ENCODE measurements around the gene EDN2. TPM values are rescaled to one million over a fixed set of nuclear protein-coding genes. Genes with fewer than 3 reads are reported as not detected.

The EDN2 gene
- total and polyA plus RNA-seq, 2 donors (not counting 1 experiment from before 2014, with no cell fraction given): not detected

DNA sequence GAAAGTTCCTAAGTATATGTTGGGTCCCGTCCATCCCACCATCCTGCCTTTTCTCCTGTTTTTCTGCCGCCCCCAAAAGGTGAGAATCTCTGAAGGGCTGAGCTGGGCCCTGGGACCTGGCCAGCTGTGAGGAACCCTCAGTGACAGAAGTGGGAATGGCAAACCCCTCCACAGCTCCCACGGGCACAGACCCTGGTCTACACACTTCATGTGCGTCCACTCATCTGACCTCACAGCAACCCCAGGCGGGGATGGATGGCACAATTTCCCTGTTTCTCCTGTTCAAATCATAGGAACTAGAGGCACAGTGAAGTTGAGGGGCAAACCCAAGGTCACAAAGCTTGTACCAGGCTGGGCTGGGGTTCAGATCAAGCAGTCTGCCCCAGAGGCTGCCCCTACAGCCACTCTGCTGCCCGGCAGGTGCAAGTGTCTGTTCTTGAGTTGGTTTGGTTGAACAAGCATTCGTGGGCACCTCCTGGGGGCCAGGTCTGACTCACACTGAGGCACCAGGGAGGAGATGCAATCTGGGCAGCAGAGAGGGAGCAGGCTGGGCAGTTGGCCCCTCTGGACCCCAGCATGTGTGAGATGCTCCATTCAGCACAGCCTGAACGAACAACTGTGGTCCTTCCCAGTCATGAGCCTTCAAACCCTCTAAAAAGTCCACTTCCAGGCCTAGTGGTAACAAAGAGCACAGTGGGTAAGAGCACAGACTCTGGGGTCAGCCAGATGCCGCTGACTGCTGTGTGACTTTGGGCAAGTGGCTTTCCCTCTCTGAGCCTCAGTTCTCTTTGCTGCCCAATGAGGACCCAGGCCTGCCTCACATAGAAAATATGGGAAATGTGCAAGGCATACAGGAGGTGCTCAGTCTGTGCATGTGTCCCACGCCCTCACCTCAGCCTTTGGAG is 4.0 kb downstream of the EDN2 start:
- Mint-ChIP-seq H3K4me3 (no peak overlapping the region), H3K27ac (no peak overlapping the region), H3K4me1 (no peaks in the 10 kb centered on the region), H3K27me3 (peaks cover 7% of the 10 kb centered on the region), H3K9me3 (ENCODE audit: insufficient read depth) (no peaks in the 10 kb centered on the region)
- Histone ChIP-seq H3K36me3 (replicated peaks in 1 of 2; ENCODE audit: control extremely low read depth in 1 of 2, control insufficient read depth in 1 of 2, extremely low read depth in 1 of 2, insufficient read depth in 2 of 2, low read length in 1 of 2) (no peaks in the 10 kb centered on the region), H2AFZ (ENCODE audit: insufficient read depth, low read depth, low read length, poor library complexity, severe bottlenecking) (no peak overlapping the region), H3K27me3 (replicated peaks in 1 of 4; ENCODE audit: control extremely low read depth in 1 of 4, control insufficient read depth in 3 of 4, insufficient read depth in 4 of 4, low read length in 3 of 4) (peaks cover 0 to 2% (median 0%) of the 10 kb centered on the region in 4 experiments), H3K9me3 (ENCODE audit: control extremely low read depth in 1 of 3, control insufficient read depth in 2 of 3, insufficient read depth in 1 of 3, low read length in 2 of 3) (no peaks in the 10 kb centered on the region), H3K79me2 (ENCODE audit: control insufficient read depth, insufficient read depth, low read length) (no peaks in the 10 kb centered on the region), H3K9ac (ENCODE audit: low read length) (no peak overlapping the region), H3K4me1 (ENCODE audit: control insufficient read depth in 2 of 2, insufficient read depth in 2 of 2, low read length in 2 of 2) (no peaks in the 10 kb centered on the region), H4K20me1 (ENCODE audit: control insufficient read depth, insufficient read depth, low read length, poor library complexity, severe bottlenecking) (no peaks in the 10 kb centered on the region), H3K27ac (ENCODE audit: low read length in 2 of 2) (no peak overlapping the region), H3K4me2 (replicated peaks; ENCODE audit: low read depth, low read length, poor library complexity, severe bottlenecking) (no peak overlapping the region), H3K4me3 (ENCODE audit: control extremely low read depth in 1 of 5, extremely low read depth in 1 of 5, insufficient read depth in 1 of 5, low read depth in 2 of 5, low read length in 4 of 5) (no peak overlapping the region)
- no peak for DNase-seq
- ChIA-PET POLR2A (no interaction called here), CTCF (no interaction called here)
- TF ChIP-seq, protein P1, sequence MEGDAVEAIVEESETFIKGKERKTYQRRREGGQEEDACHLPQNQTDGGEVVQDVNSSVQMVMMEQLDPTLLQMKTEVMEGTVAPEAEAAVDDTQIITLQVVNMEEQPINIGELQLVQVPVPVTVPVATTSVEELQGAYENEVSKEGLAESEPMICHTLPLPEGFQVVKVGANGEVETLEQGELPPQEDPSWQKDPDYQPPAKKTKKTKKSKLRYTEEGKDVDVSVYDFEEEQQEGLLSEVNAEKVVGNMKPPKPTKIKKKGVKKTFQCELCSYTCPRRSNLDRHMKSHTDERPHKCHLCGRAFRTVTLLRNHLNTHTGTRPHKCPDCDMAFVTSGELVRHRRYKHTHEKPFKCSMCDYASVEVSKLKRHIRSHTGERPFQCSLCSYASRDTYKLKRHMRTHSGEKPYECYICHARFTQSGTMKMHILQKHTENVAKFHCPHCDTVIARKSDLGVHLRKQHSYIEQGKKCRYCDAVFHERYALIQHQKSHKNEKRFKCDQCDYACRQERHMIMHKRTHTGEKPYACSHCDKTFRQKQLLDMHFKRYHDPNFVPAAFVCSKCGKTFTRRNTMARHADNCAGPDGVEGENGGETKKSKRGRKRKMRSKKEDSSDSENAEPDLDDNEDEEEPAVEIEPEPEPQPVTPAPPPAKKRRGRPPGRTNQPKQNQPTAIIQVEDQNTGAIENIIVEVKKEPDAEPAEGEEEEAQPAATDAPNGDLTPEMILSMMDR (IDR thresholded peaks at IDR 0.05): no peak
- TF ChIP-seq EZH2 (IDR thresholded peaks at IDR 0.05; ENCODE audit: borderline replicate concordance, insufficient read depth, low read depth, low read length, poor library complexity, severe bottlenecking): no peak
- ATAC-seq (ENCODE audit: low read depth): no peak
- intact Hi-C loops (cut with micrococcal nuclease): no loop called here
- 89% methylated on average over 10 of the region's 10 CpGs for WGBS (ENCODE audit: insufficient coverage)

DNA sequence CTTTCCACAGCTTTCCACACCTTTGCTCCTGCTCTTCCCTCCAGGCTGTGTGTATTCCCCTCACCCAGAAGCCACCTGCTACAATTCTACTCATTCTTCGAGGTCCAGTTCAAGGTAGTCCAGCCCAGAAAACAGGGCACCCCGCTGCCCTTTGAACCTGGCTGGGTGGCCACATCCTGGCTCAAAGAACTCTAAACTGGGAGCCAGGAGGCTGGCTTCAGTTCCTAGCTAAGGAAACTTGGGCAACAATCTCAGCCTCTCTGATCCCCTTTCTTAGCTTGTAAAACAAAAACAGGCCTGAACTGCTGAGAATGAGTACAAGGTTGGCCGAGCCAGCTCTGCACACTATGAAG is 4.7 kb downstream of the EDN2 start:
- H3K4me1 ChIP-seq (ENCODE audit: control insufficient read depth in 2 of 2, insufficient read depth in 2 of 2, low read length in 2 of 2): no peaks in the 10 kb centered on the region
- H3K27ac ChIP-seq (ENCODE audit: low read length in 2 of 2): no peak overlapping the region
- TF ChIP-seq, protein P1 (IDR thresholded peaks at IDR 0.05): no peak
- intact Hi-C loops (cut with micrococcal nuclease): no loop called here
- H3K9ac ChIP-seq (ENCODE audit: low read length): no peak overlapping the region
- H3K27me3 Mint-ChIP-seq: peaks cover 7% of the 10 kb centered on the region
- H3K27ac Mint-ChIP-seq: no peak overlapping the region
- POLR2A ChIA-PET: no interaction called here
- CTCF ChIA-PET: no interaction called here
- peaks cover 0 to 2% (median 0%) of the 10 kb centered on the region in 4 experiments for H3K27me3 ChIP-seq (replicated peaks in 1 of 4; ENCODE audit: control extremely low read depth in 1 of 4, control insufficient read depth in 3 of 4, insufficient read depth in 4 of 4, low read length in 3 of 4)
- ATAC-seq (ENCODE audit: low read depth) (no peak), DNase-seq (no peak)
- H4K20me1 ChIP-seq (ENCODE audit: control insufficient read depth, insufficient read depth, low read length, poor library complexity, severe bottlenecking): no peaks in the 10 kb centered on the region
- no peaks in the 10 kb centered on the region for H3K9me3 Mint-ChIP-seq (ENCODE audit: insufficient read depth)
- no peaks in the 10 kb centered on the region for H3K4me1 Mint-ChIP-seq
- H3K4me2 ChIP-seq (replicated peaks; ENCODE audit: low read depth, low read length, poor library complexity, severe bottlenecking): no peak overlapping the region
- no peak overlapping the region for H3K4me3 ChIP-seq (ENCODE audit: control extremely low read depth in 1 of 5, extremely low read depth in 1 of 5, insufficient read depth in 1 of 5, low read depth in 2 of 5, low read length in 4 of 5)
- no peaks in the 10 kb centered on the region for H3K79me2 ChIP-seq (ENCODE audit: control insufficient read depth, insufficient read depth, low read length)
- no peaks in the 10 kb centered on the region for H3K36me3 ChIP-seq (replicated peaks in 1 of 2; ENCODE audit: control extremely low read depth in 1 of 2, control insufficient read depth in 1 of 2, extremely low read depth in 1 of 2, insufficient read depth in 2 of 2, low read length in 1 of 2)
- no peak overlapping the region for H2AFZ ChIP-seq (ENCODE audit: insufficient read depth, low read depth, low read length, poor library complexity, severe bottlenecking)
- no peak overlapping the region for H3K4me3 Mint-ChIP-seq
- H3K9me3 ChIP-seq (ENCODE audit: control extremely low read depth in 1 of 3, control insufficient read depth in 2 of 3, insufficient read depth in 1 of 3, low read length in 2 of 3): no peaks in the 10 kb centered on the region
- WGBS (ENCODE audit: insufficient coverage): 96% methylated on average over 3 of the region's 3 CpGs

All from B cell (primary cell).